ENCODE measurements around the gene ASAH2B. TPM values are rescaled to one million over a fixed set of nuclear protein-coding genes. Genes with fewer than 3 reads are reported as not detected.
"Not testable (repeated sequence)": the region's sequence is repeated elsewhere in the genome, so short reads cannot be mapped to it uniquely, and the experiment has no call there.

ASAH2B gene
- total RNA-seq, result 1 to 10 TPM; 4.2 to 5.1 TPM

DNA sequence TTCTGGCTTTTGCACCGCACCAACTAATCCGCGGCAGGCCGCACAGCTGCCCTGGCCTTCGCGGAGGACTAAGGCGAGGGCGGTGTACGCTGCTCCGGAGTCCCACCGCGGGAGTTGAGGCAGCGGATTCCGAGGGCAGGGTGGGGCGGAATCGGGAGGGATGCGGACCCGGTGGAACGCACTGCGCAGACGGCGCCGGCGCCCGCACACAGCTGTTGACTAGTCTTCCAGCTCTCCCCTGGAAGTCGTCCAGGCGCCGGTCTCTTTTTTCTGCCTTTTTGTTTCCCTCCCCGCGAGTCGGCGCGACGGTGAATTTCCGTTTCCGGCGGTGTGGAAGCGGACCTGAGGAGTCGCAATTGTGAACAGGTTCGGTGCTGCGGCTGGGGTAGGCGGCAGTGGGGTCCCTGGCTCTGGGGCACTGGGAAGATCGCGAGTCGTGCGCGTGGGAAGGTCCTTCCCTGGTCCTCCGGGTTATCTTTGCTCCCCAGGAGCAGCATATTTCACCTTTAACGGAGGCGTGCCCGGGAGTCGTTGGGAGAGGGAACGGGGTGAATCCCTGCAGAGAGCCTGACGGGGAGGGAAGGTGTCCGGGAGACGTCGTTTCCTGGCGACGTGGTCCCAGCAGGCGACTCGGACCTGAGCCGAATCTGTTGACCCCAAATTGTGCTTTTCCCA, at the start of gene ASAH2B:
Gene ASAH2B, plus strand, starts transcription at position 319 of the 675 bp plus-strand sequence. CDS start 5,195 bp downstream, outside the sequence.
- peak; percentile 77 to 83 for ATAC-seq
- Mint-ChIP-seq H3K36me3 (peaks cover 7 to 11% of the 10 kb centered on the region in 2 donors), H3K27ac (peak within 1 kb of the TSS; percentile 98), H3K9me3 (no peaks in the 10 kb centered on the region)
- DNase-seq (ENCODE audit: low spot score in 2 of 2), result peak; percentile 79 to 81

- not testable (repeated sequence) for H3K9me3 Mint-ChIP-seq; H3K27ac Mint-ChIP-seq; DNase-seq (ENCODE audit: low spot score in 2 of 2); H3K36me3 Mint-ChIP-seq
- peak; percentile 41 to 48 for ATAC-seq
These were observed 41.9 kb upstream of the ASAH2B start for GRCh38 chr10:50697819-50698218.

DNA sequence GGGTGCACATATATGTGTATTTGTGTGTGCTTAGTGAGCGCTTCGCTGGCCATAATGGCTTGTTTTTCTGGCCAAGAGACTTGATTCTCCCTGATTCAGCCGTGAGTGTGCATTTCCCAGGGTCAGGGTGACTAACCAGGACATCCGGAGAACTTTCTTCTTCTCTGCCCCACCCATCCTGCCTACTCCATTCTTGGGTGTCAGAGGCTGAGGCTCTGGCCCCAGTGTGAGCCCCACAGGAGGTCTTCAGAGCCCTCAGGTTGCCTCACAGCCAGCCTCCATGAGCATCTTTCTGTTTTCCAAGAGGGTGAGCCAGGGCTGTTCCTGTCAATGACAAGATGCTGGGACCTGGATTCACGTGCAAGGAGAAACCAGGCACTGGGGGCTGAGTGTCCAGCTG, 37.8 kb upstream of the ASAH2B start:
- not testable (repeated sequence) for ATAC-seq, H3K9me3 Mint-ChIP-seq, H3K27ac Mint-ChIP-seq

GRCh38 chr10:50702997-50703396, 36.7 kb upstream of the ASAH2B start:
- ATAC-seq; H3K27ac Mint-ChIP-seq; H3K36me3 Mint-ChIP-seq; H3K9me3 Mint-ChIP-seq; DNase-seq (ENCODE audit: low spot score in 2 of 2): not testable (repeated sequence)

More for the DNA sequence above, 37.8 kb upstream of the ASAH2B start:
- not testable (repeated sequence) for H3K36me3 Mint-ChIP-seq; DNase-seq (ENCODE audit: low spot score in 2 of 2)

- not testable (repeated sequence) for H3K36me3 Mint-ChIP-seq; H3K9me3 Mint-ChIP-seq; DNase-seq (ENCODE audit: low spot score in 2 of 2); H3K27ac Mint-ChIP-seq
- ATAC-seq, result peak; percentile 18 to 56
These were observed 35.2 kb upstream of the ASAH2B start for GRCh38 chr10:50704436-50705079.

GRCh38 chr10:50706006-50706405, 33.7 kb upstream of the ASAH2B start:
- H3K27ac Mint-ChIP-seq; H3K36me3 Mint-ChIP-seq; DNase-seq (ENCODE audit: low spot score in 2 of 2); H3K9me3 Mint-ChIP-seq; ATAC-seq: not testable (repeated sequence)

DNA sequence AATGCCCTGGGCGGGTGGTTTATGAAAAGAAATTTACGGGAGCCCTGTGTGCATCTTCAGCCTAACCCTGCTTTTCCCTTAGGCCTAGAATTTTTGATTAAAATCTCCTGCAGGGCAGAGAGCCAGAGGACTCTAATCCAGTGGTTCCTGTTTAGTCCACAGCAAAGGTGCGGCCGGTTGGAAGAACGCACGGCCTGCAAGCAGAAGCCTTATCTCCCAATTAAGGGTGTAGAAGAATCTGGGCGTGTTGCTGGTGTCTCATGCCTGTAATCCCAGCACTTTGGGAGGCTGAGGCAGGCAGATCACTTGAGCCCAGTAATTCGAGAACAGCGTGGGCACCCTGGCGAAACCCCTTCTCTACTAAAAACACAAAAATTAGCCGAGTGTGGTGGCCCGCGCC, 29.5 kb upstream of the ASAH2B start:
- not testable (repeated sequence) for DNase-seq (ENCODE audit: low spot score in 2 of 2)

GRCh38 chr10:50723812-50724211, 15.9 kb upstream of the ASAH2B start:
- not testable (repeated sequence) for H3K36me3 Mint-ChIP-seq; H3K9me3 Mint-ChIP-seq; H3K27ac Mint-ChIP-seq; DNase-seq (ENCODE audit: low spot score in 2 of 2)
- peak in 1 of 2 donors; percentile 34 for ATAC-seq

More for the DNA sequence above, 29.5 kb upstream of the ASAH2B start:
- H3K9me3 Mint-ChIP-seq, ATAC-seq, H3K36me3 Mint-ChIP-seq, H3K27ac Mint-ChIP-seq: not testable (repeated sequence)

GRCh38 chr10:50728112-50728511, 11.6 kb upstream of the ASAH2B start:
- not testable (repeated sequence) for DNase-seq (ENCODE audit: low spot score in 2 of 2); H3K9me3 Mint-ChIP-seq; H3K36me3 Mint-ChIP-seq; ATAC-seq; H3K27ac Mint-ChIP-seq

GRCh38 chr10:50738987-50739617, 634 bp upstream of the ASAH2B start:
- H3K36me3 Mint-ChIP-seq, result peaks cover 7 to 11% of the 10 kb centered on the region in 2 donors
- H3K9me3 Mint-ChIP-seq; DNase-seq (ENCODE audit: low spot score in 2 of 2): not testable (repeated sequence)
- peak in 1 of 2 donors; percentile 20 for ATAC-seq
- peak overlapping the region; percentile 98 for H3K27ac Mint-ChIP-seq

DNA sequence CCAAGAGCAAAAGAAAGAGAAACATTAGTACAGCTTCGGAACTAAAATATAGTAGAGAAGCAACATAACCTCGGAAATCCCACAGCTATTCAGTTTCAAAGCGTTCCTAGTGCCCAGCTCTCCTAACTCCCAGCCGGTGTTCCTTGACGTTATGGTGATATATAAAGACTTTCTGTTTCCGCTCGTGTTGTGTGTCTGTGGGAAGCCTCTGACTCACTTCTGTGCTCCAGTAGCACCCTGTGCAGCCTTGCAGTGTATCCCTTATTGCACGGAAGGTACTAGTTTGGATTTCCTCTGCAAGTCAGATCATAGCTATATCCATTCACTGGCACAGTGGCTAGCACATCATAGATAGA, 535 bp downstream of the ASAH2B start:
- no peaks in the 10 kb centered on the region for H3K9me3 Mint-ChIP-seq
- peaks cover 7 to 11% of the 10 kb centered on the region in 2 donors for H3K36me3 Mint-ChIP-seq
- DNase-seq (ENCODE audit: low spot score in 2 of 2) (peak in 1 of 2 donors; percentile 27), ATAC-seq (peak; percentile 68 to 75)
- peak overlapping the region; percentile 98 for H3K27ac Mint-ChIP-seq

GRCh38 chr10:50742820-50743219, 3.1 kb downstream of the ASAH2B start:
- peaks cover 7 to 11% of the 10 kb centered on the region in 2 donors for H3K36me3 Mint-ChIP-seq
- not testable (repeated sequence) for H3K9me3 Mint-ChIP-seq; DNase-seq (ENCODE audit: low spot score in 2 of 2); ATAC-seq; H3K27ac Mint-ChIP-seq

GRCh38 chr10:50766774-50767513, 27.2 kb downstream of the ASAH2B start:
- H3K36me3 Mint-ChIP-seq, result peaks cover 0 to 10% of the 10 kb centered on the region in 2 donors
- peaks cover 0 to 11% of the 10 kb centered on the region in 2 donors for H3K9me3 Mint-ChIP-seq
- ATAC-seq; H3K27ac Mint-ChIP-seq; DNase-seq (ENCODE audit: low spot score in 2 of 2): not testable (repeated sequence)

DNA sequence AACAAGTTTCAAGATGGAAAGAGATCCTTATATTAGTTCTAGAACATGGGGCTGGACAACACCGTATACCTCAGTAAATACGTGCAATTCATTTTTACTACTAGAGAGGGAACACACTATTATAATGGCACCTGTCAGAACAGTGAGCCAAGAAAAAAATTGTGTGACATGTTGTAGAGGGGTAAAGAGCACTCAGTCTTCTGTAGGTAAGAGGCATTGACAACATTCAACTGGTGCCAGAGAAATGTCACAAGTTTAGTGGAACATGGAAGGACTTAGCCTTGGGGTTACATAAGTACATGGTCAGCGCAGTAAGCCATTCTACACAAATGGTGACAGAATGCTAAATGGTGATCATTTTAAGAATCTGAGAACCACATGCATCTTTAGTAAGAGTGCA, 32.3 kb downstream of the ASAH2B start:
- not testable (repeated sequence) for H3K9me3 Mint-ChIP-seq; ATAC-seq; DNase-seq (ENCODE audit: low spot score in 2 of 2); H3K27ac Mint-ChIP-seq; H3K36me3 Mint-ChIP-seq

DNA sequence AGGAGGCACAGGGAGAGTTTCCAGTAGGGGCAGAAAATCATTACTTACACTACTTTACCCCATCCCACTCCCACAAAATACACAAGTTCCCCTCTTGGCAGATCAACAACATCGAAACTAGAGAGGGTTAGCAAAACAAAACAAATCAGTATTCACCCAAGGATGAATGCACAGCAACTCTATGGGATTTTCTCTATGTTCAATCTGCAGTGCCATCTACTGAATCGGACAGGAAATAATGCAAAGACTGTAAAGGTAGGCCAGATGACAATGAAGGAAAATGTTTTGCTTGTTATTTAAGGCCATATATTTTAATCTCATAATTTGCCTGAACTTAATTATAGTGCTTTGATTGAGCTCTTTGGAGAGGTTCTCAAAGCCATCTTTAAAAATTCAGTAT, 35.1 kb downstream of the ASAH2B start:
- not testable (repeated sequence) for H3K27ac Mint-ChIP-seq; H3K9me3 Mint-ChIP-seq; ATAC-seq; H3K36me3 Mint-ChIP-seq; DNase-seq (ENCODE audit: low spot score in 2 of 2)

- not testable (repeated sequence) for H3K27ac Mint-ChIP-seq; ATAC-seq; DNase-seq (ENCODE audit: low spot score in 2 of 2); H3K36me3 Mint-ChIP-seq; H3K9me3 Mint-ChIP-seq
These were observed 40.3 kb downstream of the ASAH2B start for GRCh38 chr10:50780036-50780435.

- H3K36me3 Mint-ChIP-seq; DNase-seq (ENCODE audit: low spot score in 2 of 2); H3K27ac Mint-ChIP-seq; H3K9me3 Mint-ChIP-seq; ATAC-seq: not testable (repeated sequence)
These were observed 42.3 kb downstream of the ASAH2B start for GRCh38 chr10:50782017-50782416.
